RPMI8226 (cell line): Measurements from ENCODE around the gene NBPF11.
"Not testable (repeated sequence)": the region's sequence is repeated elsewhere in the genome, so short reads cannot be mapped to it uniquely, and the experiment has no call there.

Source experiments
- DNase-seq: peaks from one replicate; pipeline ENCODE4 v3.0.0-alpha.2; 2015

NBPF11 gene, protein sequence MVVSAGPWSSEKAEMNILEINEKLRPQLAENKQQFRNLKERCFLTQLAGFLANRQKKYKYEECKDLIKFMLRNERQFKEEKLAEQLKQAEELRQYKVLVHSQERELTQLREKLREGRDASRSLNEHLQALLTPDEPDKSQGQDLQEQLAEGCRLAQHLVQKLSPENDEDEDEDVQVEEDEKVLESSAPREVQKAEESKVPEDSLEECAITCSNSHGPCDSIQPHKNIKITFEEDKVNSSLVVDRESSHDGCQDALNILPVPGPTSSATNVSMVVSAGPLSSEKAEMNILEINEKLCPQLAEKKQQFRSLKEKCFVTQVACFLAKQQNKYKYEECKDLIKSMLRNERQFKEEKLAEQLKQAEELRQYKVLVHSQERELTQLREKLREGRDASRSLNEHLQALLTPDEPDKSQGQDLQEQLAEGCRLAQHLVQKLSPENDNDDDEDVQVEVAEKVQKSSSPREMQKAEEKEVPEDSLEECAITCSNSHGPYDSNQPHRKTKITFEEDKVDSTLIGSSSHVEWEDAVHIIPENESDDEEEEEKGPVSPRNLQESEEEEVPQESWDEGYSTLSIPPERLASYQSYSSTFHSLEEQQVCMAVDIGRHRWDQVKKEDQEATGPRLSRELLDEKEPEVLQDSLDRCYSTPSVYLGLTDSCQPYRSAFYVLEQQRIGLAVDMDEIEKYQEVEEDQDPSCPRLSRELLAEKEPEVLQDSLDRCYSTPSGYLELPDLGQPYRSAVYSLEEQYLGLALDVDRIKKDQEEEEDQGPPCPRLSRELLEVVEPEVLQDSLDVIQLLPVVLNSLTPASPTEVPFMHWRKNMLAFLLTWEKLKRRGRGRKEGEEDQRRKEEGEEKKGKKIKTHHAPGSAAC

DNA sequence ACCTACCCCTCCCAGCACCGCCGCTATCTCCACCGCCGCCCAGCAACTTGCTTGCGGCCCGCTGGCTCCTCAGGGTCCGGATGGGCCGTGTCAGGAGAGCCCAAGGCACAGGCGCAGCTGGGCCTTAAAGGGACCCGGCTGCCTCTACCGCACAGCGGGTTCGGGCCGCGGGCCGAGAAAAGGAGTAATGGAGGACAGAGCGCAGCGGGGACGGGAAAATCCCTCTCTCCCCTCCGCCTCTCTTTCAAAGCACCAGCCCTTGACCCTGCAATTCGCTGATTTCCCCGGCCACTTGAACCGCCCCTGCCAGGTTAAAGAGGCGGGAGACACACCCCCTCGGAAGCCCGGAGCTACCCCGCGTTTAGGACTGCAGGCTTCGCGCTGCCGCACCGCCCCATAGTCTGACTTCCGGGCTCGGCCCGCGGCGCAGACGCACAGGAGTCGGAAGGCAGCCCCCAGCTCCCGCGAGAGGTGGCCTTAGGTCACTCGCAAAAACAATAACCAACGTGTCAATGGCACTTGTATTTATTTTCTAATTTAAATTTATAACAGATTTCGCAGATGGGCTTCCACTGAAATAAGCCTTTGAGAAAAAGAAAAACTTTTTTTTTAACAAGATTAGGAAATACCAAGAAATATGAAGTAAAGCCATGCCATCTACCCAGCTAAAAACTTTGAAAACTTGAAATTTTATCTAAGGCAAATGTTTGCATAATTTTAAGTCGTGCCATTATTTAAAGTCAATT is at the start of gene NBPF11:
TSS of gene NBPF11 (minus strand) at position 371 of the 746 bp plus-strand sequence. CDS start 25,278 bp downstream, outside the sequence.
- DNase-seq: peak; percentile 93

DNA sequence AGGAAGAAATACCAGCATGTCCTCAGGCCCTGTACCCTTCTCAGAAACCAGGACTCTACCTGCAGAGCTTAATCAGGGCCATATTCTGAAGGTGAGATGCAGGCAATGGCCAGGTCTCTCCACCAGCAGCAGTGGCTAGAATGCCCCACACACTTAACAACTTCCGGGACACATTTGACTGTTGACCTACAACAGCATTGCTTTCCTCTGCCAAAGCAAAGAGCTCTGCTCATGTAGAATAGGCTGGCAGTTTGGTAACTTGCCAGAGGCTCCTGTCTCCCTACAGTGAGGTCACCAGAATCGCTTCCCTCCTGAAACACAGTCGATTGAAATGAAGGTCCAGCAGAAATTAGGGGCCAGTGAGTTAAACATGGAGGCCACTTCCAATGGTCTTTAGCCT is 45.3 kb upstream of the NBPF11 start:
- not testable (repeated sequence) for DNase-seq

DNA sequence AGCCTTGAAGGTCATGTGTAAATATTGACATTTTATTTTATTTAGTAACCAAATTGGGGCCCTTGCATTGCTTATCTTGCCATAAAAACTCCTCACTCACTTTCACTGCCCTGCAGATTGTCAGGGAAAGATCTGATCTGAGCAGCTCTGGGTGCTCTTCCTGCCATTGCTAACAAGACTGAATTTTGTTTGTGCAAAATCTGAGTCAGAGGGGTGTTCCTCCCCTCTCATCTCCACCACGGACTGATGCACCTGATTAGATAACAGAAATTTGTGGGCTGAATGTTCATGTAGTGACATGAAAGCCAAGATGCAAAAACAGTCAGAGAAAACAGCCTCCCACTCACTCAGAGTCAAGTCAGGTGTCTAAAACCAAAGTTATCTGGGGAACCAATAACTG is 44.9 kb upstream of the NBPF11 start:
- not testable (repeated sequence) for DNase-seq

DNA sequence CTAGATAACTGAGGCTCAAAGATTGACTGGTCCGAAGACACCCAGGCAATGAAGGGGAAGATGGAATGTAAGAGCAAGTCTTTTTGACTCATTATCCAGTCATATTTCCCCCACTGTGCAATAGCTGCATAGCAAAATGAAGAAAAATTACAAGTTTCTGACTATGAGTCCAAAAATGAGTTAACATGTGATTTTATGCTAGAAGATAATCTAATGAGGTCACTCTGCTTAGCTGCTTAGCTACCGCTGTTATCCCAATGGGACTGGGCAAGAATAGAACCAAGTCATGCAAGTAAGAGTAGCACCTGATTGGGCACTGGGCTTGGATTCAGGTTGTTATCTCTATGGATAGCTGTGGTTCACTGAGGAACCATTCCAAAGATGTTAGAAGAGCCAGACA is 43.0 kb upstream of the NBPF11 start:
- DNase-seq: not testable (repeated sequence)

DNA sequence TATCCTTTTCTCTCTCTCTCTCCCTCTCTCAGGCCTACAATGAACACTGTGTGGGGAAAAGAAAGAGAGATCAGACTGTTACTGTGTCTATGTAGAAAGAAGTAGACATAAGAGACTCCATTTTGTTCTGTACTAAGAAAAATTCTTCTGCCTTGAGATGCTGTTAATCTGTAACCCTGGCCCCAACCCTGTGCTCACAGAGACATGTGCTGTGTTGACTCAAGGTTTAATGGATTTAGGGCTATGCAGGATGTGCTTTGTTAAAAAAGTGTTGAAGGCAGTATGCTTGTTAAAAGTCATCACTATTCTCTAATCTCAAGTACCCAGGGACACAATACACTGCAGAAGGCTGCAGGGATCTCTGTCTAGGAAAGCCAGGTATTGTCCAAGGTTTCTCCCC is 36.7 kb upstream of the NBPF11 start:
- not testable (repeated sequence) for DNase-seq

DNA sequence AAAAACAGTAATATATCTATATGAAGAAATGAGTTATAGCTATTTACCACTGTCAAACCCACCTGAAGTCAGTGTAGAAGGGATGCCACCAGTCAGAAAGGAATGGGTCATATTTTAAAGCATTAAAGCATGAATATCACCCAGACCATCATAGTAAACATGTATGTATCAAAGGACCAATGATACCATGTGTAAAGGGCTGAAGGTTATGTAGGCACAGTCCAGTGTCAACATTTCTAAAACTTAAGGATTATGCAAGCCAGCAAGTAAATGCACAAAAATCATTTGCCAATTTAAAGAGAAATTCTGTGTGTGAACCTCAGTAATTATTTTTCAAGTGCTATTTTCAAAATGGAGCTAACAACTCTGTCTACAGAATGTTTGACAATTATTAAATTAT is 26.6 kb upstream of the NBPF11 start:
- not testable (repeated sequence) for DNase-seq

DNA sequence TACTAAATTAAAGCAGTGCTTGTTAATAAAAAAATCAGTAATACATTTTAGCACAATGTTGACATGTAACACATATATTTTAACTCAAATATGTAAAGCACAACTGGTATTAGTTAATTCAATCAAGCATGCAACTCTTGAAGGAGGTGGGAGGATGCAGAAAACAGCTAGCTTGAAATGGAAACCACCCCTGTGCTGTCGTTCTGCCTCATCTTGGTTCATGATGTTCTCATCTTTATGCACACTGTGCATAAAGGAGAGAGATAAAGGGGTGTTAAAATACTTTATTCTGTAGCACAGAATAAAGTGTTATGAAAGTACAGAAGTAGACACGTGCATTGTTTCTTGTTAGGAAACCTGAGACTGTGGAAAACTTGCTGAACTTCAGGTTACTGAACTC is 23.3 kb upstream of the NBPF11 start:
- not testable (repeated sequence) for DNase-seq

DNA sequence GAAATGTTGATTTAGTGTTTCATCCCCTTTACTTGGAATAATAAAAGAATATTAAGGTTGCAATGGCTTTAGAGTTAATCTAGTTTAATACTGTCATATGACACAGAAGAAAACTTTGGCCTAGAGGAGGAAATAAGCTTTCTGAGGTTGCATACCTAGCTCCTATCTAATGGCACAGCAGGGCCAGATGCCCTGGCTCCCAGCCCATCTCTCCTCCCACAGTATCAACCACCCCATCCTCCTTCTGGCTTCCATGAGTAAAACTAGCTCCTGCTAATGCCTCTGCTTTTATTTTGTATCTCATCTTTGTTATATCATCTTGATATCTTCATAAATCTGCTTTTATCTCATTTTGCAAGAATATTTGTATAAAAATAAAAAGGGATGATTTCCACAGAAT is 19.9 kb upstream of the NBPF11 start:
- DNase-seq: not testable (repeated sequence)

DNA sequence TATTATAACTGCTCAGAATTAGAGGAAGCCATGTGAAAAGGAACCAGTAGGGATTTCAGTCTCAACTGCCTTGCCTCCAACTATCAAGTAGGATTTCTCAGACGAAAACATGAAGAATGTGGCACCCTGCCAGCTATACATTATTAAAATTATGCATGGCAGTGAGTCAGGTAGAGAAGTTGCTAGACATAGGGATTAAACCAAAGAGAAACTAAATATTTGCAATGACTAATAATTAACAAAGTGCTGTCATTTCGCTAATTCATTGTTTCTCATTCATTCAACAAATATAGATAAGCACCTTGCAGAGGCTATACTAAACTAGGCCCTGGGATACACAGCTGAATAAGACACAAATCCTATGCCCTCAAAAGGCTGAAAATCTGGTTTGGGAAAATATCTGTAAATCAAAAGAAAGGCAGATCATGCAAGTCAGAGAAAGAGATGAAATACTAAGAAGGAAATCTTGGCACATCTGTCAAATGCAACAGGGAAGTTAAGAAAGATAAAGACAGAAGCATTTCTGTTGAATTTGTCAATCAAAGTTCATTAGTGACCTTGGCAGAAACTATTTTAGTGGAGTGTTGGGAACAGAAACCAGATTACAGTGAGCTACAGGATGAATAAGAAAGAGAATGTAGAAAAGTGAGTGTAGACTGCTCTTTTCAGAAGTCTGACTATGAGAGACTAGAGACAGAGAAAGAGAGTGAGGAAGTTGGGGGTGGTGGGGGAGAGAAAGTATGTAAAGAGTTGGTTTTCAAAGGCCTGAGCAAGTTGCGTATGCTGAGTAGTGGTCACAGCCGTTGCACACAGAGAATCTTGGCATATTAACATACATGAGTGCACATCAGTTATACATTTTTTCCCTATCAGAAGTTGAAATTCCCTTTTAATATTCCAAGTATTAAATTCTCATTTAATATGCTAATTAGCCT is 14.7 kb upstream of the NBPF11 start:
- no peak for DNase-seq

DNA sequence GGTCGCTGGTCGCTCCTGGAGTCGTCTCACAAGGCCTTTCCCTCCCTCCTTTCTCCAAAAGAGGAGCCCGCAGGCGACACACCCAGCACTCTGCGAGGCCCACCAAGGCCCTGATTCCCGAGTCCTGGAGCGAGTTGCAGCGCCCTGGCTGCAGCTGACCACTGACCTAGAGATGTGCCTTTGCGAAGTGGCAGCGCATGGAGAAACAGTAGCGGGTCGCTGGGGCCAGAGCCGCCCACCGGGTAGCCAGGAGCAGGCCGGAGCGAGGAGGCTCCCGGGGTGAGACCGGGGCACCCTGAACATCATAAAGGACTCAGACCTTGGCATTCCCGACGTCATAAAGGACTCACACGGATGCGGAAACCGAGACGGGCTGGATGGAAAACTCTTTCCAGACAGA is 10.3 kb upstream of the NBPF11 start:
- DNase-seq: no peak

DNA sequence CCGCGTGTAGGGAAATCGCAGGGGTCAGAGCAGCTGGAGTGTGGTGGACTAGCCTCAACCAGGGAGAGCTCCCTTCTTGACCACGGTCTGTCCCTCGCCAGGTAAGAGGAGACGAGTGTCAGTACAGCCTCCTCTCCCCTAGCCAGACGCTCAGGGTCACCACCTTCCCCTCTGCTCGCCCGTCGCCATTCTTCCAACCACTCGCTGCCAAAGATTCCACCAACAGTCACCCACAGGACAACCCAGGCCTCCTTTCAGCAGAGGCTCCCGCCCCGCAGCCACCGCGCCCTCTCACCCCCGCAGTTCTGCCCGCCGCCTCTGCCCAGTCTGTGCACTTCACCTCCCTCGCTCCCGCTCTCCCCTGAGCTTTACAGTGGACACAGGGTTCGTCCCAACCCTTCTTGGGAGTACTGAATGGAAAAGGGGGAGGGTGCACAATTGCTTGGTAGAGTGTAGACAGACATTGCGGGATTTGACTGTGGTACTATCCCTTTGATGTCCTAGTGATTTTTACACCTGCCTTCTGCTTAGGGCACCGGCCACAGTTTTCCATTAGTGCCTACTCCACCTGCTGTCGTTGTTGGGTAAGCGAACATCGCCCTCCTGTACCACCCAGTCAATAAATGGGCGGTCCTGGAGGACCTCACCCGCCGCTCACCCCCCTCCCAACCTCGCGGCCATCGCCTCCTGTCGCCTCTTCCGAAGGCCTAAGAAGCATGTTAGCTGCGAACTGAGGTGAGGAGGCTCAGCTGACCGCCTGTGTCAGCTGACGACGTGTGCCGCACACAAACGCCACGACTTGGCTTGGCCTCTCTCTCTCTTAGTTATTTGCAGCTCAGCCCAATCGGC is 9.2 kb upstream of the NBPF11 start:
- no peak for DNase-seq

DNA sequence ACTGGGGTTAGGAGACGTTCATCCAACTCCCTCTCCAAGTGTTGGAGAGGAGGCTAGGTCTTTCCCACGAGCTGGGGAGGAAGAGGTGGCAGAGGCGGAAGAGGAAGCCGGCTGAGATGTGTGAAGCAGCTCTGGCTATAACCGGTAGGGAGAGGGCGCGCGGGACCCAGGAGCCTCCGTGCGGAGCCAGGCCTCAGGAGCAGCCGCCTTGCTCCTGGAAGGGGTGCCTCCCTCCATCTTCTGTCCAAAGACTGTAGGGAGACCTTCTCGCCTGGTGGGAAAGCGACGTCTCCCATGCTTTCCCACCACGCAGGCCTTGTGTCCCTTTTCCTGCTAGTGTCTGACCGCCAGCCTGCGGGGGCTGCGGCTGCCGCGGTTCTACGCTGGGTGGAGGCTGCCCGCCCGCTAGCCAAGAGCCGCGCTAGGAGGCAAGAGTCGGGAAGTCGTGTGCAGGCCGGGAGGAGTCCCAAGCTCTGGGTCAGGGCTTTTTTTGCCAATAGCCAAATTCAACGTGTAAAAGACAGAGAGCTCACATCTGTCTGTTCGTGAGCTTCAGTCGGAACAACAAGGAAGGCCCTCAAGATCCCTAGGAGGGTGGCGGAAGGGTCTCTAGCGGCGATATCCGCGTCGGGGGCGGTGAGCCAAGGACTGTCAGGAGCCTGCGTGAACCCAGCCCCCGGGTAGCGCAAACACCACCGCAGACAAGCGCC is 8.4 kb upstream of the NBPF11 start:
- no peak for DNase-seq

DNA sequence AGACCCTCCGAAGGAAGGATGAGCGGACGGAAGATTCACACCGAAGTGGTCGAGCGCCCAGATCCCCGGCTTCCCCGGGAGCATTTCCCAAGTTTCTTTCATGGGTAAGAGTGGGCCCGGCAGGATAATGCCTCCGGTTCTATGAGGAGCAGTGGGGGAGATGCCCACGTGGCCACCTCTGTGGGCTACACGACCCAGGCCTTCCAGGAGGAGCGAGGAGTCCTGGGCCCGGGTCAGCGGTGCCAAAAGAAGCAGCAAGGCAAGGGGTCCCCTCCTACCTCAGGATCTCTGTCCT is 7.9 kb upstream of the NBPF11 start:
- DNase-seq: no peak

DNA sequence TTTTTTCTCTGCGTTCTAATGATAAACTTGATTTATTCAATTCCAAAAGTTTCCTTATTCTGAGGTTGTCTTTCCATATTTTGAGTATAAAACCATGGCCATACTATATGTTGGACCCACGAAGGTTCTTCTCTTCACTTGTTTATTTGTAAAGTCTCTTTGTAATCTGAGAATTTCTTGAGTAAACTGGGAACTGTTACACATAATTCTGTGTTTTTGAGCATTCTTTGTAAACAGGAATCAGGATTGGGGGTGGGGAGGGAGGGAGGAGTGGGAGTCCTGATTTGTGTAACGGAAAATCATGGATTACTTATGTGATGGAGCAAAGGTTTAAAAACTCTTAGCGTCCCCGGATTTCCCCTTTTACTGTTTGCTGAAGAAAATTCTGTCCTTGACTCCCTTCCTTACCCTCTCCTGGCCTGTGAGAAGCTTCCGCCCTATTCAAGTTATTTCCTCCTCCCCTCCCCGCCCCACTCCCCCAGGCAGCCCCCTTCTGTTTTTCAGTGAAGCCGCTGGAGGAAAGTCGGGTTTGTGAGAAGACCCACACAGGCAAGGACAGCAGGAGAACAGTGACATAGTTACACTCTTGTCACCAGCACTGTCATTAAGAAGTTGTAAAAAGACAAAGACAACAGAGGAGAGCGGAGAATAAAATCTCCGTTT is 6.4 kb upstream of the NBPF11 start:
- no peak for DNase-seq

DNA sequence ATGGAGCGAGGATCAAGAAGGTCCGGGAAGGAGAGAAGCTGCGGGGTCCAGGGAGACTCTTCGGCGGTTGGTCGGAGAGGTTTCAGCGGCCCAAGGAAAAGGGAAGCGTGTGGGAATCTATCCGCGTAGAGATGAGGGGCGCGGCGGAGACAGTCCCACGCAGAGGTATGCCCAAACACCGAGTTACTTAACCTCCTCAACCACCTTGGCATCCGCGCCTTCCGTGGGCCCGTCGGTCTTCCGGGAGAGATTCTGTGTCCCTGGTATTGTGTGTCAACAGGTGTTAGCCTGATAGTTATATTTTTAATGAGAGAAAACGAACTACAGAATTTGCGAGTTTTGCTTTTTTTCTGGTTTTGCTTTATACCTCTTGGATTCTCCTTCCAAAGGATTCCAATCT is 5.7 kb upstream of the NBPF11 start:
- DNase-seq: not testable (repeated sequence)

DNA sequence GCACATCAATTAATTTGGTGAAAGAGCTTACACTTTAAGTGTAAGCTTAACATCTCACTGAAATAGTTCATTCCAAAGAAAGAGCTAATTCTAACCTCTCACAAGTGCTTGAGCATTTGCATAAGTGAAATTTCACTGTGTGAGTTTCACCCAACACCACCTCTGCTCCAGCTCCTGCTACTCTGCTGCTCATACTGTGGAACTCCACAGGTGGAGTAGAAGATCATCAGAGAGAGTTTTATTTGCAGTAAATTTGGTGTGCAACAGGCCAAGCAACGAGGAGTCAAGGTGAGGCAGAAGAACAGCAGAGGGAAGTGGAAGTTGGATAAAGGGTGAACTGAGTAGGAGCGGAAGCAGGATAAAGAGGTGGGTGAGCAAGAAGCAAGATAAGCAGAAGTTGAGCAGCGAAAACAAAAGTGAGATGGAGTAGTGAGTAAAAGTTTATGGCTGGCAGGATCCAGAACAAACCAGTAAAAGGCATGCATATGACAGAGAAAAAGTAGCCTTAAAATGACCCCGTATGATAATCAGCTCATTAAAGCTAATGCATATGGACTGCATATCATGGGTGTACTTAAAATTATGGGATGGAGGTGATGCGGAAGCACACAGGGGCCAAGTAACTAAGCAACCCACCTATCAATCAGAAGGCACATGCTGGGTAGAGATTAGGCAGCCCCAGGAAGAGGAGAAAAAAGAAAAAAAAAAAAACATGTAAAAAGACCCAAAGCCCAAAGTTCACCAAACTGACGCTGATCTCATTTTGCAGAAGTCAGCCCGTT is 3.6 kb upstream of the NBPF11 start:
- DNase-seq: not testable (repeated sequence)

DNA sequence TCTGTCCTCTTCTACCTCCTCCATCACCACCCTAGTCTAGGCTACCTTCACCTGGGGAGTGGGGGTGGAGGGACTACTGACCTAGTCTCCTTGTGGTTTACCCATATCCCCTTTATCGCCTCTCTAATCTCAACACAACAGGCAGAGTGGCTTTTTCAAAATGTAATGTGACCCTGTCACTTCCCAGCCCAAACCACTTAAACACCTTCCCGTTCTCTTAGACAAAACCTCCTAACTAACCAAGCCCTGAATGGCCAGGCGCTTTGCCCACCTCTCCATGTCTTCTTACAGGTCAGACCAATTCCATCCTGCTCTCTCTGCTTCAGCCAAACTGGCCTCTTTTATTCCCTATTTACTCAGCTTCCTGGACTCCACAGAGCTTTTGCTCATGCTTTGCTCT is 714 bp upstream of the NBPF11 start:
- not testable (repeated sequence) for DNase-seq

DNA sequence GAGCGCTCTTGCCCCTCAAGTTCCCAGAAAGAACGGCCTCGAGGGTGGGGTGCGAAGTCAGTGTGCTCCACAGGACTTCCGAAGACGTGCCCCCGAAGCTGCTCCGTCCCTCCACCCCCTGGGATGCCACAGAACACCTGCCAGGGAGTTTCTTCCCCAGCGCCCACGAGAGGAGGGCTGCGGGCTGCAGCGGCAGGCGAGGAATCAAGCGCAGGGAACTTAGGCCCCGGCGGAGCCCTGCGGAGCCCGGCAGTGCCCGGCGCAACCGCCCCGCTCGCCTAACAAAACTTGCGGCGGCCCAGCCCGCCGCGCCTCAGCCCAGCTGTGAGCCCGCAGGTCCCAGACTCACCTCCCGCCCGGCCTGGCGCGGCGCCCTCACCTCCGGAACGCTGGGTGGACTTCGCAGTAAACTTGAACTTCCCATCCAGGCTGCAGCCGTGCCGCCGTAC is 686 bp downstream of the NBPF11 start:
- DNase-seq: peak; percentile 74

DNA sequence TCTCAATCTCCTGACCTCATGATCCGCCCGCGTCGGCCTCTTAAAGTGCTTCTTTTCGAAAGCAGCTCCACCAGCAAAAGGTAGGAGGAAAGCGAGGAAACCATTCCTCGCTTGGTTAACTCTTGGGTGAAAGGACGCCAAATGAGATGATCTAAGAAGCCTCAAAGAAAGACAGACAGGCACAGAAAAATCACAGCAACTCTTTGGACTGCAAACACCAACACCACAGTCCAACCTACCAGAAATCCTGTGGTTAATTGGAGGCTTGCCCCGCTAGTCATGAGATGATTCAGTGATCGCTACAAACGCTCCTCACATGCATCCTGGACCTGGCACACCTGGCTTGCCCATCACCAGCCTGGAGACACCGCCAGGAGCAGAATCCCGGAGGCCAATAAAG is 1.1 kb downstream of the NBPF11 start:
- DNase-seq: not testable (repeated sequence)
